Erythroblast (primary cell): ENCODE data around the gene SHOC2.

Experiments
- GATA1 ChIP-seq: IDR thresholded peaks from 2 replicates; pipeline ENCODE4 v1.6.1; 2011; ENCODE audit warnings: low read depth, mild to moderate bottlenecking, control low read depth, low read length, moderate library complexity
- POLR2A ChIP-seq: IDR thresholded peaks from 2 replicates; pipeline ENCODE4 v1.6.1; 2011; ENCODE audit warnings: mild to moderate bottlenecking, low read length

DNA sequence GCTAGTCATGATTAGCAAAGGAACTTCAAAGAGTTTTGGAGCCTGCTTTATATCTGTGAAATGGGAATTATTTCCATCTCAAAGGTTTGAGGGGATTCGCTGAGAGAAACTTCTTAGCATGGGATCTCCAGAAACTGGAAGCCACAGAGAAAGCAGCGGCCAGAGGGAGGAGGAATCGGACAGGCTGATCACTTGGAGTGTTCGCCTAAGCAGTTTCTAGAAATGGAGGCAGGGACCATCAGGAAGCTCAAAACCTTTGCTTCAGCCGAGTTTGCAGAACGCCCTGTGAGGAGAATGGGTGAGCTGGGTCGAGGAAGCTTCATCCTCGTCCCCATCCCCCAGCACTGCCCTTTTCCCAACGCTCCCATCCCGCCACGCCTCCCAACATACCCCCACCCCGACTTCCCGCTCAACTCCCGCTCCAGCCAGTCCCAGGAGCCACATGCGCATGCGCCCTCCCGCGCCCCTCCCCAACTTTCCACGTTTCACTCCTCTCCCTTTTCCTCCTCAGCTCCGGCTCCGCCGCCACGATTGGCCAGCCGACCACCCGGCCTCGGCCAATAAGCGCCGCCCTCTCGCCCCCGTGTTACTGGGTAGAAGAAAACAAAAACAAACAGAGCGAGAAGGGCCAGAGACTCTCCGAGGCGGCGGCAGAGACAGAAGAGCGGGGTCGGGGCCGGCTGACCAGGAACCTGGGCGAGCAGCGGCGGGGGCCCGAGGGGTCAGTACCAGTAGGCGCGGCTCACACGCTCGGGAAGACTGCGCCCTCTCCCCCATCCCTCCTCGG, 47.9 kb upstream of the SHOC2 start, which contains the start of gene PDCD4:
- peak; percentile 85 for TF ChIP-seq POLR2A
- no peak for TF ChIP-seq GATA1
